Activated T-cell treated with anti-CD3 and anti-CD28 coated beads for 24 hours (primary cell): ENCODE measurements around the gene DMP1.
"Not testable (repeated sequence)": the region's sequence is repeated elsewhere in the genome, so short reads cannot be mapped to it uniquely, and the experiment has no call there.

Experiments used
- DNase-seq: peaks from one replicate; pipeline ENCODE4 v3.0.0-alpha.2; 2020; ENCODE audit warnings: low read depth

DMP1 gene

DNA sequence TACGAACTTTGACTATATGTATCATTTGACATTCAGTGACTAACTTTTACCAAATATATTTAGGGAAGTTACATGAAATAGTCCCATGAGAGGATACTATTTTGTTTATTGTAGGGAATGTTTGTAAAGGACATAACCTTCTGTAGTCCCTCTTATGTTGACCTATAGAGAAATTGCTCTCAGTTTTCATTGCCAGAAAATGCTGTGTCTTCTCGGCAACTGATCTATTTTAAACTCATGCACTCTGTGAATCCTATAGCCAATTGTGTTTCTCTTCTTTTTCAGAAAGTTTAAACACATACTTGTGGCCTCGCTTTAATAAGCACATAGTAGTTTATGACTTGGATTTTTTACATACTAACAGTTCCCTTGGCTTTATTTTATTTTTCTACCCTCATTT lies 38.2 kb downstream of the DMP1 start:
- no peak for DNase-seq

DNA sequence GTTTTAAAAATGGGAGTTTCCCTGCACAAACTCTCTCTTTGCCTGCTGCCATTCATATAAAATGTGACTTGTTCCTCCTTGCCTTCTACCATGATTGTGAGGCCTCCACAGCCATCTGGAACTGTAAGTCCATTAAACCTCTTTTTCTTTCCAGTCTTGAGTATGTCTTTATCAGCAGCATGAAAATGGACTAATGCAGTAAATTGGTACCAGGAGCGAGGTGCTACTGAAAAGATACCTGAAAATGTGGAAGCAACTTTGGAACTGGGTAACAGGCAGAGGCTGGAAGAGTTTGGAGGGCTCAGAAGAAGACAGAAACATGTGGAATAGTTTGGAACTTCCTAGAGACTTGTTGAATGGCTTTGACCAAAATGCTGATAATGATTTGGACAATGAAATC lies 40.9 kb downstream of the DMP1 start:
- DNase-seq: not testable (repeated sequence)

DNA sequence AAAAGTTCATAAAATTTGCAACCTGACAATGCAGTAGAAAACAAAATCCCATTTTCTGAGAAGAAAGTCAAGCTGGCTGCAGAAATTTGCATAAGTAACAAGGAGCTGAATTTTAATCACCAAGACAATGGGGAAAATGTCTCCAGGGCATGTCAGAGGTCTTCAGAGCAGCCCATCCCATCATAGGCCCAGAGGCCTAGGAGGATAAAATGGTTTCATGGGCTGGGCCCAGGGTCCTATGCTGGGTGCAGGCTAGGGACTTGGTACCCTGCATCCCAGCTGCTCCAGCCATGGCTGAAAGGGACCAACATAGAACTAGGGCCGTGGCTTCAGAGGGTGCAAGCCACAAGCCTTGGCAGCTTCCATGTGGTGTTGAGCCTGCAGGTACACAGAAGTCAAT lies 42.0 kb downstream of the DMP1 start:
- not testable (repeated sequence) for DNase-seq

DNA sequence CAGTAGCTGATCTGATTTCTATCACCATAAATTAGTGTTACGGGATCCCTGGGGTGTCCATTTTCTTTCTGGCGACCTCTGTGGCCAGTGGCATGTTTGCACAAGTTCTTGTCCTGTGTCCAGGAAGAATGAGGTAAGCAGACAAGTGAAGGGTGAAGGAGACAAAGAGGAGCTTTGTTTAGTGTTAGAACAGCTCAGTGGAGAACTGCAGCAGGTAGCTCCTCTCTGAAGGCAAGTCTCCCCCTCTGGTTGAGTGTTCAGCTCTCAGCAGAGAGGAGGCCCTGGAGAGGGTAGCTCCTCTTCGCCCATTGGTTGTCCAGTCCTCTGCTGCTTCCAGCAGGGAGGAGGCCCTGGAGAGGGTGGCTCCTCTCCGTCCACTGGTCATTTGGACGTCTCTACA lies 47.2 kb downstream of the DMP1 start:
- DNase-seq: no peak

- no peak for DNase-seq
Measured at GRCh38 chr4:87697945-87698344, 47.9 kb downstream of the DMP1 start.

- DNase-seq: no peak
Measured at GRCh38 chr4:87698394-87698793, 48.3 kb downstream of the DMP1 start.

- DNase-seq: no peak
Measured at GRCh38 chr4:87704001-87704400, 53.9 kb downstream of the DMP1 start.

DNA sequence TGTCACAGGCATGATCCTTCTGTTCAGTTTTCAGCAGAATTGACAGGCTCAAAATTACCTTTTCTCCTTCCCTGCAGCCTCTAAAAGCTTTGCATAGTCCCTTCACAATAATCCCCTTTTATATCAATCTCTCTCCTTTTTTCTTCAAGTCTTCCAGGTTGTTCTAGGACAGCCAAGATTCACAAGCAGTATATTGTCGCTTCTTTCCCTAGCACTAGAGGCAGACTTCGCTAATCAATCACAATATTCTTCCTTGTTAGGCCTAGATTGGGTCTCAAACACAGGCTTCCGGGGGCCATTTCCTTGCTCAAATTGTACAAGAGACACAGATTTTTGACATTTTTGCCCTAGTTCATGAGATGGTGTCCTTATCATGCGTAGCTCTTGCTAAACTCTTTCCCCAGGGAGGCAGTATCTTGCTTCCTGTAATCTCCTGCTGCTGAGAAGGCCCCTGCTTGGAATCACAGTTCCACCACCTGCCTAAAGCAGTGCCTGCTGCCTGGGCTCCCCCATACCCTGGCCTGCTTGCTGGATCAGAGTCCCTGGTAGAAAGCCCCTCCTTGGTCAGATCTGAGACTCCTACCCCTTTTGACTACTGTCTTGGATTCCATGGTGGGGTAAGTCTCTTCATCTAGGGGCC lies 57.3 kb downstream of the DMP1 start:
- no peak for DNase-seq
